HK-2 (cell line): ENCODE data around the gene BPIFB3.

Source experiments
- DNase-seq: peaks from one replicate; pipeline ENCODE4 v3.0.0-alpha.2; 2018; ENCODE audit not compliant: unreplicated experiment

BPIFB3 gene

GRCh38 chr20:33015700-33016580 lies 37.8 kb upstream of the BPIFB3 start:
- no peak for DNase-seq

- no peak for DNase-seq
Measured at GRCh38 chr20:33016581-33017109, 37.1 kb upstream of the BPIFB3 start.

GRCh38 chr20:33017542-33017941 lies 36.2 kb upstream of the BPIFB3 start:
- DNase-seq = no peak

GRCh38 chr20:33018169-33018931 lies 35.4 kb upstream of the BPIFB3 start:
- DNase-seq = no peak

GRCh38 chr20:33019465-33020277 lies 34.0 kb upstream of the BPIFB3 start:
- DNase-seq = no peak

GRCh38 chr20:33020278-33021161 lies 33.2 kb upstream of the BPIFB3 start:
- no peak for DNase-seq

GRCh38 chr20:33021879-33022278 lies 31.8 kb upstream of the BPIFB3 start:
- no peak for DNase-seq

GRCh38 chr20:33022289-33022688 lies 31.4 kb upstream of the BPIFB3 start:
- DNase-seq = no peak

- DNase-seq = no peak
Measured at GRCh38 chr20:33022694-33023438, 30.8 kb upstream of the BPIFB3 start.

GRCh38 chr20:33023439-33024242 lies 30.1 kb upstream of the BPIFB3 start:
- no peak for DNase-seq

GRCh38 chr20:33024243-33024560 lies 29.5 kb upstream of the BPIFB3 start:
- no peak for DNase-seq

GRCh38 chr20:33024609-33025317 lies 28.9 kb upstream of the BPIFB3 start:
- DNase-seq = no peak

GRCh38 chr20:33025318-33025876 lies 28.3 kb upstream of the BPIFB3 start:
- no peak for DNase-seq

- no peak for DNase-seq
Measured at GRCh38 chr20:33026072-33026778, 27.5 kb upstream of the BPIFB3 start.

GRCh38 chr20:33026779-33027759 lies 26.6 kb upstream of the BPIFB3 start:
- DNase-seq = no peak
